Small intestine (tissue), 7 donors: ENCODE data around the gene SCP2. TPM values are rescaled to one million over a fixed set of nuclear protein-coding genes. Genes with fewer than 3 reads are reported as not detected.
A peak's percentile ranks its signal among the peaks of the same experiment; 100 is the strongest.

Experiments
- DNase-seq, 2 donors: peaks; one replicate each; pipeline versions ENCODE4 v3.0.0 to v3.0.0-alpha.2; 2013
- FAIRE-seq: peaks from 2 replicates; lab custom pipeline; 2012; peaks lifted over from hg19 to GRCh38; lab: Jason Lieb, UNC
- H3K27ac ChIP-seq, 3 donors: one replicate each; pipeline ENCODE4 v1.5.1; 2013; ENCODE audit warnings: low read length in 2 of 3, mild to moderate bottlenecking in 2 of 3, control low read depth in 1 of 3, inconsistent platforms in 1 of 3, low read depth in 1 of 3, moderate library complexity in 1 of 3
- H3K27me3 ChIP-seq, 3 donors: one replicate each; pipeline ENCODE4 v1.6.1; 2013; ENCODE audit warnings: low read length in 3 of 3, inconsistent platforms in 1 of 3; ENCODE audit not compliant: control insufficient read depth in 3 of 3, insufficient read depth in 3 of 3
- H3K36me3 ChIP-seq, 3 donors: one replicate each; pipeline ENCODE4 v1.6.1; 2013; ENCODE audit warnings: low read length in 3 of 3, inconsistent platforms in 1 of 3, low read depth in 1 of 3, mild to moderate bottlenecking in 1 of 3, moderate library complexity in 1 of 3; ENCODE audit not compliant: control insufficient read depth in 3 of 3, insufficient read depth in 2 of 3
- H3K4me1 ChIP-seq, 3 donors: one replicate each; pipeline ENCODE4 v1.6.1; 2013; ENCODE audit warnings: low read length in 2 of 3, inconsistent platforms in 1 of 3, low read depth in 1 of 3, mild to moderate bottlenecking in 1 of 3, moderate library complexity in 1 of 3; ENCODE audit not compliant: control insufficient read depth in 3 of 3, insufficient read depth in 2 of 3
- H3K4me3 ChIP-seq, 3 donors: one replicate each; pipeline ENCODE4 v1.5.1; 2013; ENCODE audit warnings: low read length in 3 of 3, control low read depth in 1 of 3, inconsistent platforms in 1 of 3, low read depth in 1 of 3, mild to moderate bottlenecking in 1 of 3, moderate library complexity in 1 of 3
- H3K9me3 ChIP-seq, 2 donors: one replicate each; pipeline ENCODE4 v1.6.1; 2013; ENCODE audit warnings: low read depth in 1 of 2, low read length in 1 of 2; ENCODE audit not compliant: control insufficient read depth in 2 of 2, insufficient read depth in 1 of 2
- WGBS, 3 donors: extraction: QIAGEN DNeasy Blood & Tissue Kit; methylation state at CpG; one replicate each; pipeline ENCODE4 v1.1.7; 2013; 5-methylcytosine and 5-hydroxymethylcytosine counted together
- polyA plus RNA-seq, 4 donors: library from polyadenylated mRNA; stranded (reverse) in 3 of 4; unstranded in 1 of 4; fragments of 200-250 nt in 3 of 4; fragments of 120-200 nt in 1 of 4; gene quantifications; one replicate each; pipeline versions ENCODE4 v1.2.1 to v1.2.3, GENCODE V29; 2013
- donor health status: healthy with polysubstance abuse.
- donor health status: control.
- donor health status: control.
- donor health status: Bipolar disorder and iron deficiency.
- donor health status: healthy.

The SCP2 gene
- polyA plus RNA-seq, 4 donors: 239 to 852 (median 427) TPM

- 88 to 94% (median 89%) methylated on average over 3 of the region's 3 CpGs for WGBS, 3 donors
- Histone ChIP-seq H3K36me3 (peaks cover 0 to 49% (median 8%) of the 10 kb centered on the region in 3 donors), H3K4me1 (no peaks in the 10 kb centered on the region), H3K27me3 (no peaks in the 10 kb centered on the region), H3K4me3 (no peak overlapping the region), H3K9me3 (no peaks in the 10 kb centered on the region), H3K27ac (no peak overlapping the region)
- FAIRE-seq (no peak), DNase-seq (no peak)
Observed at GRCh38 chr1:52913014-52913413, 14.1 kb upstream of the SCP2 start.

DNA sequence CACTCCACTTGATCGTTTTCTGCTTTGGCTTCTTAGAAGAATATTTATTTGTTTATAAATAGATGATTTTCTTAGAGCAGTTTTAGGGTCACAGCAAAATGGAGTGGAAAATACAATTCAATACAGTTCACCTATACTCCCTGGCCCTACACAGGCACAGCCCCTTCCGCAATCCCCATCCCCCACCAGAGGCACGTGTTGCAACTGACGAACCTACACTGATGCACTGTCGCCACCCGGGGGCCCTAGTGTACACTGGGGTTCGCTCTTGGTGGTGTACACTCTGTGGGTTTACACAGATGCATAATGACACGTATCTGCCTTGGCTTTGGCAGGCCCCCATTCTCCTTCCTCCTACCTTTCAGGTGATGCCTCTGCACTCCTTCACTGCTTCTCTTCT is 13.5 kb upstream of the SCP2 start:
- FAIRE-seq: no peak
- Histone ChIP-seq H3K27me3 (no peaks in the 10 kb centered on the region), H3K27ac (no peak overlapping the region), H3K4me1 (no peaks in the 10 kb centered on the region), H3K4me3 (no peak overlapping the region), H3K9me3 (no peaks in the 10 kb centered on the region), H3K36me3 (peaks cover 0 to 48% (median 8%) of the 10 kb centered on the region in 3 donors)
- DNase-seq: no peak
- 75 to 86% (median 82%) methylated on average over 8 of the region's 8 CpGs for WGBS, 3 donors

DNA sequence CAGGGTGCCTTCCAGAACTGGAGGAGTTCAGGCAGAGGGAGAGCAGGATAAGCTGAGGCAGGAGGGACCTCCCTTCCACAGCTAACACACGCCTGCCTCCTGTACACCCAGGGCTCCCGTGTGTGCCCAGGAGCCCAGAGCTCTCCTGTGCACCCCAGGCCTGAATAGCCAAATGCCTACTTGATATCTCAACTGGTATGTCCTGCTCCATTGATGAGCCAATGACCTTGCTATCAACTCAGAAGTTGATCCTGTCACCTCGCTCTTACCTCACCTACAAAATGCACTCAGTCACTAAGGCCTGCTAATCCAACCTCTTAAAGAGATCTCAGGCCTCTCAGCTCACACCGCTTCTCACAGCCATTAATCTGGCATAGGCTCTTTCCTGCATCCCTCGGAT is 12.6 kb upstream of the SCP2 start:
- no peak for DNase-seq
- Histone ChIP-seq H3K4me3 (no peak overlapping the region), H3K4me1 (peaks cover 0 to under 1% (median 0%) of the 10 kb centered on the region in 3 donors), H3K9me3 (no peaks in the 10 kb centered on the region), H3K36me3 (peaks cover 0 to 45% (median 8%) of the 10 kb centered on the region in 3 donors), H3K27me3 (no peaks in the 10 kb centered on the region), H3K27ac (no peak overlapping the region)
- no peak for FAIRE-seq
- WGBS, 3 donors: 88 to 92% (median 92%) methylated on average over 5 of the region's 5 CpGs

- Histone ChIP-seq H3K4me3 (no peak overlapping the region), H3K4me1 (peaks cover 0 to 3% (median 3%) of the 10 kb centered on the region in 3 donors), H3K27me3 (no peaks in the 10 kb centered on the region), H3K9me3 (no peaks in the 10 kb centered on the region), H3K27ac (no peak overlapping the region), H3K36me3 (peaks cover 0 to 45% (median 8%) of the 10 kb centered on the region in 3 donors)
- 83 to 89% (median 88%) methylated on average over 2 of the region's 2 CpGs for WGBS, 3 donors
- DNase-seq: no peak
- no peak for FAIRE-seq
Observed at GRCh38 chr1:52915211-52915854, 11.7 kb upstream of the SCP2 start.

DNA sequence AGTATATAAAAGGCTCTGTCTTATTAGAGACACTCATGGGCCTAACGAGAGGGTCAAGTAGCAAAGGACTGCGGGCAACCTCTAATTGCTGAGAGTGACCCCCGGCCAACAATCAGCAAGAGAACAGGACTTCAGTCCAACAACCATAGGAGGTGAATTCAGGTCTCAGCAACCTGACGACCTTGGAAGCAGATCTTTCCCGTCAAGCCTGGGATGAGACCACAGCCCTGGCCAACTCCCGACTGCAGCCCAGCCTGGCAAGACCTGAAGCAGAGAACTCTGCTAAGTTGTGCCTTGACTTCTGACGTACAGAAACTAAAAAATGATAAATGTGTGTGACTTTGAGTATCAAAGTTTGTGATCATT is 11.2 kb upstream of the SCP2 start:
- peaks cover 0 to 3% (median 3%) of the 10 kb centered on the region in 3 donors for H3K4me1 ChIP-seq
- WGBS, 3 donors: 80 to 87% (median 87%) methylated on average over 7 of the region's 7 CpGs
- FAIRE-seq: no peak

DNA sequence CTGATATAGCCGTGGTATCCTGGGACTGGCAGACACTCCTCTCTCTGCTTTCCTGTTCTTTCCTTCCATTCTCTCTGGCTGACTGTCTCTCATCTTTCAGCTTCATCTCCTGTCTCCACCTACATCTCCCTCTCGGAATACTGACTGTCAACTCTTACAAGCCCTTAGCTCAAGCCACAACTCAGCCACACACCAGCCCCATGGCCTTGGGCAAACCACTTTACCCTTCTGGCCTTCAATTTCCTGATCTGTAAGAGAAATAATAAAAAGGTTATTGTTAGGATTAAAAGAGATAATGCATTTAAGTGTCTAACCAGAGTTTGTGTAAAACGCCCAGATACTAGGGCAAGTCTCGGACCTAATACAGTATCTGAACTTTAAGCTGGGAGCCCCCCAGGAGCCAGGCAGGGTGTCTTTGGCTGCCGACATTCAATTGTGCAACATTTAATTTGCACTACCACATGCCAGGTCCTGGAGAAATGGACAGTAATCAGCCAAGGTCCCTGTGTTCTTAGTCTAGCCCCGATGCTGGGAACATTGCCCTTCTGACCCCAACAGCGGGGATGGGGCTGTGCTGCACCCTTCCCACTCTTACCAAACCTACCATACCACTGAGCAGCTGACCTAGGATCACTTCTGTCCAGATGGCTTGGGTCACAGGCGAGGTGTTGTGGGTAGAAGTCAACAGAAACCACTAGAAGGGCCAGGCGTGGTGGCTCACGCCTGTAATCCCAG is 10.7 kb upstream of the SCP2 start:
- WGBS, 3 donors: 79 to 82% (median 82%) methylated on average over 10 of the region's 10 CpGs
- Histone ChIP-seq H3K27ac (no peak overlapping the region), H3K36me3 (peaks cover 0 to 37% (median 4%) of the 10 kb centered on the region in 3 donors), H3K9me3 (no peaks in the 10 kb centered on the region), H3K27me3 (no peaks in the 10 kb centered on the region), H3K4me3 (no peak overlapping the region), H3K4me1 (peaks cover 0 to 3% (median 3%) of the 10 kb centered on the region in 3 donors)
- DNase-seq (no peak), FAIRE-seq (no peak)

More for the DNA sequence above, 11.2 kb upstream of the SCP2 start:
- no peaks in the 10 kb centered on the region for H3K27me3 ChIP-seq
- H3K4me3 ChIP-seq: no peak overlapping the region
- H3K36me3 ChIP-seq: peaks cover 0 to 40% (median 5%) of the 10 kb centered on the region in 3 donors
- no peak for DNase-seq
- no peaks in the 10 kb centered on the region for H3K9me3 ChIP-seq
- no peak overlapping the region for H3K27ac ChIP-seq

- peaks cover 0 to 34% (median 2%) of the 10 kb centered on the region in 3 donors for H3K36me3 ChIP-seq
- no peaks in the 10 kb centered on the region for H3K27me3 ChIP-seq
- no peak overlapping the region for H3K4me3 ChIP-seq
- peak in 1 of 2 donors; percentile 29 for DNase-seq
- no peak for FAIRE-seq
- no peaks in the 10 kb centered on the region for H3K9me3 ChIP-seq
- WGBS, 3 donors: 77 to 97% (median 94%) methylated on average over 7 of the region's 7 CpGs
- H3K4me1 ChIP-seq: peaks cover 0 to 5% (median 3%) of the 10 kb centered on the region in 3 donors
- H3K27ac ChIP-seq: no peak overlapping the region
Observed at GRCh38 chr1:52917156-52917555, 9.9 kb upstream of the SCP2 start.

DNA sequence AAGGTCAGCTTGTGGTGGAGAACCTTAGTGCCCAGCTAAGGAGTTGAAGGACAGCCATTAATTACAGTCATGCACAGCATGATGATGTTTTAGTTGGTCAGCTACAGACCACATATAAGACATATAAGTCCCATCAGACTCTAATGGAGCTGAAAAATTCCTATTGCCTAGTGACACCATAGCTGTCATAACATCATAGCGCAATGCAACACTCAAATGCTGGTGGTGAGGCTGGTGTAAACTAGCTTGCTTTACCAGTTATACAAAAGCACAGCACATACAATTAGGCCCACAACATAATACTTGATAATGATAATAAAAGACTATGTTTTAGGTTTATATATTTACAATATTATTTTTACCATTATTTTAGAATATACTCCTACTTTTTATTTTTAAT is 9.5 kb upstream of the SCP2 start:
- Histone ChIP-seq H3K36me3 (peaks cover 0 to 34% (median 2%) of the 10 kb centered on the region in 3 donors), H3K4me1 (peaks cover 0 to 7% (median 3%) of the 10 kb centered on the region in 3 donors), H3K9me3 (no peaks in the 10 kb centered on the region), H3K4me3 (no peak overlapping the region), H3K27ac (no peak overlapping the region), H3K27me3 (no peaks in the 10 kb centered on the region)
- FAIRE-seq: no peak
- 92 to 100% (median 96%) methylated on average over 1 of the region's 1 CpG for WGBS, 3 donors
- DNase-seq: no peak
